Measurements from ENCODE around the gene MRPS15.
"Not testable (repeated sequence)": the region's sequence is repeated elsewhere in the genome, so short reads cannot be mapped to it uniquely, and the experiment has no call there.

MRPS15 gene

DNA sequence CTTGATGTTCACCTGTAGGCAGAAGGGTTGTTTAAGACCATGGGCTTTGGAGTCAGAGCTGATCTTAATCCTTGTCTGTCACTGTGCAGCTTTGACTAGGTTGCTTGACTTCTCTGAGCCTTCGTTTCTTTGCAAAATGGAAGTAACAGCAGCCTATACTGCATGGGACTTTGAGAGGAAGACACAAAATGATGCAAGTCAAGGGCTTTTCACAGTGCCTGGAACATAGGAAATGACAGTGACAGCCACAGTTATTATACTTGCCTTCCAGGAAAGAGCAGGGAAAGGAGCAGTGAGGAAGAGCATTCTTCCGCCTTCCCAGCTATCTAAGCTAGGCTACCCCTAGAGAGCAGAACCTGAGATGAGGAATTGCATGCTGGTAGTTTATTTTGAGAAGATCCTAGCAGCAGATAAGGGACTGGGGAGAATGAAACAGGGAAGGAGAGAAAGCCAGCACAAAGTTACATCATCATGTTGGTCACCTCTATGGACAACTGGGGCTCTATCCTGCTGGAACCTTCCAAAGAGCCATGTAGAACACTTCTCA, 15.4 kb upstream of the MRPS15 start (continued):
- TF ChIP-seq TSHZ2 (CRISPR knock-in tag; IDR thresholded peaks at IDR 0.05) (no peak), ZNF8 (CRISPR knock-in tag; IDR thresholded peaks at IDR 0.05) (no peak), ARNTL (CRISPR knock-in tag; IDR thresholded peaks at IDR 0.05; ENCODE audit: borderline replicate concordance, low read depth) (no peak)

GRCh38 chr1:36477615-36478014, 13.4 kb upstream of the MRPS15 start:
- ATAC-seq: not testable (repeated sequence)

- no peak for TF ChIP-seq RARB (CRISPR knock-in tag; IDR thresholded peaks at IDR 0.05)
- TF ChIP-seq TOX (CRISPR knock-in tag; IDR thresholded peaks at IDR 0.05; ENCODE audit: borderline replicate concordance): no peak
- TF ChIP-seq ZFP30 (CRISPR knock-in tag; IDR thresholded peaks at IDR 0.05): no peak
- TF ChIP-seq ZNF8 (CRISPR knock-in tag; IDR thresholded peaks at IDR 0.05): no peak
- no peak for TF ChIP-seq ZNF70 (CRISPR knock-in tag; IDR thresholded peaks at IDR 0.05)
- no peak for TF ChIP-seq PATZ1 (CRISPR knock-in tag; IDR thresholded peaks at IDR 0.05; ENCODE audit: borderline replicate concordance)
- TF ChIP-seq ZC3H10 (CRISPR knock-in tag; IDR thresholded peaks at IDR 0.05): no peak
- no peak for ATAC-seq
Observed at GRCh38 chr1:36476945-36477344, 12.8 kb upstream of the MRPS15 start.

- TF ChIP-seq ZNF8 (CRISPR knock-in tag; IDR thresholded peaks at IDR 0.05): no peak
- no peak for ATAC-seq
Observed at GRCh38 chr1:36475910-36476604, 11.9 kb upstream of the MRPS15 start.

DNA sequence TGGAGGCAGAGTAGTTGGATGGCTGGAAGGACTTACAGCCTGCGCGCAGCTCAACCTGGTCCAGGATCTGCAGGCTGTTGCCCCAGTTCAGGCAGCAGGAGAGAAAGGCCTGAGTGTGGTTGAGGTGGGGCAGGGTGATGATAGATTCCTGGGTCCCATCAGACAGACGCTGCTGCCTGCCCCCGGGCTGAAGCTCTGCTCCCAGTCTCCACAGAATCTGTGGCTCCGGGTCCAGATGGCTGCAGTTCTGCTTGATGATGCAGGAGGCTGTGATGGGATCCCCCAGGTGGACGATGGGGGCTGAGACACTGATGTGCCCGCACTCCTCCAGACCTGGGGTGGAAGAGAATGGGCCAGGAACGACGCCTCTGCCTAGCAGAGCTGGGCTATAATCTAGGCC, 11.2 kb upstream of the MRPS15 start:
- ATAC-seq: no peak; the same call in 2 of the 3 replicates
- no peak for TF ChIP-seq OSR1 (CRISPR knock-in tag; IDR thresholded peaks at IDR 0.05)
- no peak for TF ChIP-seq SNAI2 (CRISPR knock-in tag; IDR thresholded peaks at IDR 0.05)
- TF ChIP-seq CSDC2 (CRISPR knock-in tag; IDR thresholded peaks at IDR 0.05): no peak
- no peak for TF ChIP-seq RARB (CRISPR knock-in tag; IDR thresholded peaks at IDR 0.05)
- TF ChIP-seq ARNTL (CRISPR knock-in tag; IDR thresholded peaks at IDR 0.05; ENCODE audit: borderline replicate concordance, low read depth): no peak
- no peak for TF ChIP-seq TOX (CRISPR knock-in tag; IDR thresholded peaks at IDR 0.05; ENCODE audit: borderline replicate concordance)
- no peak for TF ChIP-seq ISL1 (CRISPR knock-in tag; IDR thresholded peaks at IDR 0.05)
- TF ChIP-seq ZC3H10 (CRISPR knock-in tag; IDR thresholded peaks at IDR 0.05): no peak
- TF ChIP-seq ESRRG (CRISPR knock-in tag; IDR thresholded peaks at IDR 0.05): no peak
- TF ChIP-seq ZNF70 (CRISPR knock-in tag; IDR thresholded peaks at IDR 0.05): no peak
- TF ChIP-seq PATZ1 (CRISPR knock-in tag; IDR thresholded peaks at IDR 0.05; ENCODE audit: borderline replicate concordance): no peak
- no peak for TF ChIP-seq ZNF565 (CRISPR knock-in tag; conservative IDR thresholded peaks at IDR 0.05; ENCODE audit: low read depth)
- TF ChIP-seq ZFP30 (CRISPR knock-in tag; IDR thresholded peaks at IDR 0.05): no peak
- no peak for TF ChIP-seq GLIS3 (CRISPR knock-in tag; IDR thresholded peaks at IDR 0.05)
- TF ChIP-seq CSRNP3 (CRISPR knock-in tag; IDR thresholded peaks at IDR 0.05): no peak

Measured in SK-N-SH treated with all-trans-retinoic acid at 6 μM for 48 hours (cell line).